ENCODE measurements around the gene NAALADL2.
"Not testable (repeated sequence)": the region's sequence is repeated elsewhere in the genome, so short reads cannot be mapped to it uniquely, and the experiment has no call there.

Gene NAALADL2

GRCh38 chr3:175077216-175077615 is 218.1 kb downstream of the NAALADL2 start:
- no peak for DNase-seq

GRCh38 chr3:175082631-175083030 is 223.5 kb downstream of the NAALADL2 start:
- no peak for DNase-seq

DNA sequence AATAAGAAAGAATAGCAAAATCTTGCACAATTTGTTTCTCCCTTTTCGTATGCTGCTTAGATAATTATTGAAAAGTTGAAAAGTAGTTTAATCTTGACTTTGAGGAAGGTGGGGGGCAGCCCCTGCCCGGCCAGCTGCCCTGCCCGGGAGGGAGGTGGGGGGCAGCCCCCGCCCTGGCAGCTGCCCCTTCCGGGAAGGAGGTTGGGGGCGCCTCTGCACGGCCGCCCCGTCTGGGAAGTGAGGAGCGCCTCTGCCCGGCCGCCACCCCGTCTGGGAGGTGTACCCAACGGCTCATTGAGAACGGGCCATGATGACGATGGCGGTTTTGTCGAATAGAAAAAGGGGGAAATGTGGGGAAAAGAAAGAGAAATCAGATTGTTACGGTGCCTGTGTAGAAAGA is 228.0 kb downstream of the NAALADL2 start:
- not testable (repeated sequence) for DNase-seq

GRCh38 chr3:175088766-175089380 is 229.7 kb downstream of the NAALADL2 start:
- no peak for DNase-seq

DNA sequence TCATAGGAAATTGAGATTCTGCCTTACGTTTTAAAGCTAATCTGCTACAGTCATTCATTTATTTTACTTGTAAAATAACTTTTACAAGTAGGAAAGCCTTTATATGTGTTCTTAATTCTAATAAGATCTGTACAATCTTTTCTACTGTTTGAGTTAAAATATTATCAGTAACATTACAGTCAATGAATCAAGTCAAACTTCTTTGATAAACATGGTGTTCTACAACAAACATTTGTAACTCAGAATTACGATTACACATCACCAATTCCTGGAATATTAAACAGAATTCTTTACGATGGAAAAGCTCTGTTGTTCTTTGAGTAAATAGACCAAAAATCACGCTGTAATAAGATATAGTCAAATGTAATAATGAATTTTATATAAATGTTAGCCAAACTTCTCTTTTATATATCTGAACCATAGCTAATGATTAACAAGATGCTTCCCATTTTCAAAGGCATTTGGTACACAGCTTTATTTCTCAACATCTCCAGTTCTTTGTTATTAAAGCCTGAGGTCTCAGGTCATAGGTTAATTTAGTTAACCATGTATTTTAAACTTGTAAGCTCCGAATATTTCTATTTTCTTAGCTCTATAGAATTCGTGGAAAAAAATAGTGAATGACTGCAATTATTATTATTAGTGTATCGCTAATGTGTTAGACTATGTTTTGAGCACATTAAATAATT is 232.4 kb downstream of the NAALADL2 start:
- no peak for DNase-seq

DNA sequence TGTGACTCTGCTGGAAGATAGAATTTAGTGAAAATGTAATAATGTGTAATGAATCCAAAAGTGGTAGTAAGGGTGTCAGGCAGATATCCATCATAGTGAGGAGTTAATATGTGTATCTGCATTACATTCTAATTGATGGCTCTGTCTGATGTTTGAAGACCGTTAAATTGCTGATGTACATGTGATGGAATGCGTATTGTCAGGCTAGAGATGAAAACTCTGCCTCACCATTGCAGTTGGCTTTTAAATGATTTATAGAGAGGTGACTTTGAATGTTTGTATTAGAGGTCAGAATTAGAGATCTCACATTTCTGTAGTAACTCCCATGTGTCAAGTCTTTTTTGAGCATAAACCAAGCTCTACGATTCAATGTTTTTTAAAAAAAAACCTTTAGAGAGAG is 234.6 kb downstream of the NAALADL2 start:
- DNase-seq: no peak

GRCh38 chr3:175094344-175094743 is 235.2 kb downstream of the NAALADL2 start:
- no peak for DNase-seq

GRCh38 chr3:175098644-175099043 is 239.5 kb downstream of the NAALADL2 start:
- no peak for DNase-seq

DNA sequence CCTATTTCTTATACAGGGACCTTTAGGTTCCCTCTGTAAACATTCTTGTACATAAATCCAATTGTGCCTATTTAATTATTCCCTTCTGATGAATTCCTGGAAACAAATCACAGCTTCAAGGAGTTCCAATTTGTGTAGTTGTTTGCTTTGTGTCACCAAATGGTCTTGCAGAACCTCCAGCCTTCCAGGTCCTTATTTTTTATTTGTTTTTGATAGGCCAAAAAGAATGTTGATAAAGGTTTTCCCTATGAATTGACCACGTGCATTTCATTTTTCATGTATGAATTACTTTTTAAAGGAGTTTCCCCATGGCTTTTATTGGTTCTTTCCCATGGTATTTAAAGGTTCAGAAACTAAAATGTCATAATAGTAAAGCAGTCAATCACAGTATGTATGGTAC is 243.0 kb downstream of the NAALADL2 start:
- no peak for DNase-seq

DNA sequence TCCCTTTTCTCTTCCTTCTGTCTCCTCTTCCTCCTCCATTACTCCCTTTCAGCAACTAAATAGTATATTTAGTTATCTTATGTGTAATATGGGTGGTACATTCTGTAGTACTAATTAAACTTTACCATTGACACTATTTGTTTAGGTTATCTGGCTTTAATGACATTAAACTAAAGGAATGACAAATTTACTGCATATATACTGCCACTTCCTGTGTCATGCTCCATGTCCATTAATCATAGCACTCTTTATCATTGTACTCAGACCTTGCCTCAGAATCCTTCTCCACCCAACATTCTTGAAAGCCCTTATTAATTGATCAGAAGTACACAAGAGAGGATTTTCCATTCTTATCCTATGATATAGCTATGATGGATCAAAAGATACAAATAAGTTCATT is 244.2 kb downstream of the NAALADL2 start:
- no peak for DNase-seq

DNA sequence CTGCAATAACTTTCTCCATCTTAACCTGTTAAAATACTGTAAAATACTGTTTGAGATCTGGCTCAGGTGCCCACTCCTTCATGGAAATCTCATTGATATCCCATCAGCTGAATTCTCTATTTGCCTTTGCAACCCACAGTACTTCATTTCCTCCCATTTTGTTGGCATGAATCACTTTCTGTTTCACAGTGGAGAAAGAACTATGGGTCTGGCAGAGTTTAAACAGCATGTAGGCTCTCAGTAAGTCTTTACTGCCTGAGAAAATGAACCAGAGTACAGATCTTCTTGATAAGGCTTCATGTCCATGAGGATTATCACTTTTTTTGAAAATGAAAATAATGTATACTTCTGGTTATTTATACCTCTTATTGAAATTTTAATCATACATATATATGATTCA is 245.9 kb downstream of the NAALADL2 start:
- DNase-seq: no peak

- no peak for DNase-seq
Observed at GRCh38 chr3:175107231-175107630, 248.1 kb downstream of the NAALADL2 start.

GRCh38 chr3:175107995-175108394 is 248.9 kb downstream of the NAALADL2 start:
- no peak for DNase-seq

GRCh38 chr3:175108613-175109151 is 249.5 kb downstream of the NAALADL2 start:
- DNase-seq: no peak

DNA sequence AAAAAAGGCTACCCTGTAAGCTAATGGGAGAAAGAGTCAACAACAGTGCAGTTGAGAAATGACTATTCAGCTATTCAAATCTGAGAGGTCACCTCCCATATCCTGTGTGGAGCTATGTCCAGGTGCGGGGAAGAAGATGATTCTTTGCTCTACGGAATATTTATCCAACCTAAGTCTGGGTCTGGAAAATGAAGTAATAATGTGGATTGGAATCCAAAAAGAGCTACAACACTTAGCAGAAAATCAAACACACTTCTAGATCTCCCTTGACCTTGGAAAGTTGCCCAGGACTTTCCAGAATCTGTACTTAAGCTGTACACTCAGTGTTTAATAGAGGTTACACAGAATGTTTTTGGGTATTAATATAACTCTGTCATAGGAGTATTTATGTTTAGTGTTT is 251.9 kb downstream of the NAALADL2 start:
- no peak for DNase-seq

DNA sequence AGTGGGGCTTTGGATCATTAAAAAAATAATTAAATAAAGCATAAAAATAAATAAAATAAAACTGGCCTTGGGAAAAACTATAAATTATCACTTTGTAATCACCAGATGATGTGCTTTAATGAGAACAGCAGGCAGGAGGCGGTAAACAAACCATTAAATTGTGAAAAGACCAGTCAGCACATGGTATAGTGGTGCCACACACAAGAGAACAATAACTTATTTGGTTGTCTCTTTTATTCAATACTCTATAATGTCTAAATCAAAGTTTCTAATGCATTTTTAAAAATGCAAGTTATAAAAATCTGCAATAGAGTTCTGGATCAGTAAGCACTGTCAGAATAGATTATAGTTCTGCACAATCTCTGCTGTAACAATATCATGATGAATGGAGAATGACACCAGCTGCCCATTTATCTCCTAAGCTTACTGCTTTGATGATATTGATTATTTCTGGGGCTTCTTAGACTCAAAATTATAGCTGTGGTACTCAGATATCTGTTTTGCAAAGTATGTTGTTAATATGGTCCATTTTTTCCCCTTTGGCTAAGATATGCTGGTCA is 259.3 kb downstream of the NAALADL2 start:
- DNase-seq: no peak

DNA sequence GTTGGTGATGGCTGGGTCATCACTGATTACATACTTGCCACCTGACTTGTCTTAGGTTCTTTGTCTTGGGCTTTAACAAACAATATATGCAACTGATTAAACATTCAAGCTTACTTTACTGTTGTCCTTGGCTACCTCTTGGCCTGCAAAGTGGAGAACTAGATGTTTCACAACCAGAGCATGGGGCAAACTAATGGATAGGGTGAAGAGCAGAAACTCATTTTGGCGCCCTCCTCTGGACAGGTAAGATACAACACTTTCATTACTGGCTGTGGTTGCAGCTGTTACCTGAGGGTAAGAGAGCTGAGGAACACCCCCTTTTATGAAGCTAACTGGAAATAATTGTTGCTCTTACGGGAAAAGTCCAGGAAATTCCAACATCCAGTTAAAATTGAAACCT is 262.1 kb downstream of the NAALADL2 start:
- DNase-seq: no peak

GRCh38 chr3:175127075-175127662 is 268.0 kb downstream of the NAALADL2 start:
- DNase-seq: no peak

GRCh38 chr3:175129126-175129525 is 270.0 kb downstream of the NAALADL2 start:
- DNase-seq: no peak

- no peak for DNase-seq
Observed at GRCh38 chr3:175129571-175129970, 270.4 kb downstream of the NAALADL2 start.

DNA sequence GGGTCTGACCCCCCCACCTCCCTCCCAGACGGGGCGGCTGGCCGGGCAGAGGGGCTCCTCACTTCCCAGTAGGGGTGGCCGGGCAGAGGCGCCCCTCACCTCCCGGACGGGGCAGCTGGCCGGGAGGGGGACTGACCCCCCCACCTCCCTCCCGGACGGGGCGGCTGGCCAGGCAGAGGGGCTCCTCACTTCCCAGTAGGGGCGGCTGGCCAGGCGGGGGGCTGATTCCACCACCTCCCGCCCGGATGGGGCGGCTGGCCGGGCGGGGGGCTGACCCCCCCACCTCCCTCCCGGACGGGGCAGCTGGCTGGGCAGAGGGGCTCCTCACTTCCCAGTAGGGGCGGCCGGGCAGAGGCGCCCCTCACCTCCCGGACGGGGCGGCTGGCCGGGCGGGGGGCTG is 272.7 kb downstream of the NAALADL2 start:
- DNase-seq: not testable (repeated sequence)

GRCh38 chr3:175132706-175133105 is 273.6 kb downstream of the NAALADL2 start:
- DNase-seq: not testable (repeated sequence)

GRCh38 chr3:175144368-175144767 is 285.2 kb downstream of the NAALADL2 start:
- DNase-seq: no peak

GRCh38 chr3:175146258-175146657 is 287.1 kb downstream of the NAALADL2 start:
- no peak for DNase-seq
